GM19193 (cell line): ENCODE data around the gene SLC35F6.

ENCODE experiments used
- POLR2A ChIP-seq: IDR thresholded peaks from 4 replicates; pipeline ENCODE4 v1.6.1; 2011; ENCODE audit not compliant: insufficient read depth, insufficient read length; ENCODE audit errors: extremely low read depth

The SLC35F6 gene

GRCh38 chr2:26742048-26742770 lies 21.9 kb upstream of the SLC35F6 start:
- TF ChIP-seq POLR2A, result no peak

GRCh38 chr2:26743852-26744251 lies 20.2 kb upstream of the SLC35F6 start:
- no peak for TF ChIP-seq POLR2A

GRCh38 chr2:26744953-26745352 lies 19.1 kb upstream of the SLC35F6 start:
- TF ChIP-seq POLR2A, result no peak

- no peak for TF ChIP-seq POLR2A
These were observed 18.3 kb upstream of the SLC35F6 start for GRCh38 chr2:26745609-26746327.

- TF ChIP-seq POLR2A, result no peak
These were observed 17.1 kb upstream of the SLC35F6 start for GRCh38 chr2:26746934-26747333.

- no peak for TF ChIP-seq POLR2A
These were observed 11.4 kb upstream of the SLC35F6 start for GRCh38 chr2:26752656-26753055.

- TF ChIP-seq POLR2A, result no peak
These were observed 9.5 kb upstream of the SLC35F6 start for GRCh38 chr2:26754539-26754938.

GRCh38 chr2:26754972-26755670 lies 9.0 kb upstream of the SLC35F6 start:
- no peak for TF ChIP-seq POLR2A

GRCh38 chr2:26756337-26756736 lies 7.7 kb upstream of the SLC35F6 start:
- TF ChIP-seq POLR2A, result no peak

- TF ChIP-seq POLR2A, result no peak
These were observed 6.0 kb upstream of the SLC35F6 start for GRCh38 chr2:26757873-26758789.

- no peak for TF ChIP-seq POLR2A
These were observed 5.2 kb upstream of the SLC35F6 start for GRCh38 chr2:26758790-26759321.

GRCh38 chr2:26759845-26760244 lies 4.2 kb upstream of the SLC35F6 start:
- no peak for TF ChIP-seq POLR2A

GRCh38 chr2:26763019-26763418 lies 1.1 kb upstream of the SLC35F6 start:
- TF ChIP-seq POLR2A, result no peak

GRCh38 chr2:26764906-26765305 lies 822 bp downstream of the SLC35F6 start:
- TF ChIP-seq POLR2A, result no peak
